Activated naive CD8-positive, alpha-beta T cell (primary cell): Measurements from ENCODE around the gene FAM180A.
"Not testable (repeated sequence)": the region's sequence is repeated elsewhere in the genome, so short reads cannot be mapped to it uniquely, and the experiment has no call there.

Experiments used
- H3K27ac Mint-ChIP-seq: one replicate; pipeline ENCODE4 v1.8.0; 2021; ENCODE audit warnings: mixed read lengths
- H3K27me3 Mint-ChIP-seq: one replicate; pipeline ENCODE4 v1.8.0; 2021; ENCODE audit warnings: mixed read lengths
- H3K36me3 Mint-ChIP-seq: one replicate; pipeline ENCODE4 v1.8.0; 2021; ENCODE audit warnings: mixed read lengths
- H3K4me1 Mint-ChIP-seq: one replicate; pipeline ENCODE4 v1.8.0; 2021; ENCODE audit warnings: low read depth, mixed read lengths
- H3K4me3 Mint-ChIP-seq: one replicate; pipeline ENCODE4 v1.8.0; 2021; ENCODE audit warnings: mild to moderate bottlenecking, mixed read lengths
- H3K9me3 Mint-ChIP-seq: one replicate; pipeline ENCODE4 v1.8.0; 2021; ENCODE audit warnings: low read depth, mixed read lengths

The FAM180A gene

DNA sequence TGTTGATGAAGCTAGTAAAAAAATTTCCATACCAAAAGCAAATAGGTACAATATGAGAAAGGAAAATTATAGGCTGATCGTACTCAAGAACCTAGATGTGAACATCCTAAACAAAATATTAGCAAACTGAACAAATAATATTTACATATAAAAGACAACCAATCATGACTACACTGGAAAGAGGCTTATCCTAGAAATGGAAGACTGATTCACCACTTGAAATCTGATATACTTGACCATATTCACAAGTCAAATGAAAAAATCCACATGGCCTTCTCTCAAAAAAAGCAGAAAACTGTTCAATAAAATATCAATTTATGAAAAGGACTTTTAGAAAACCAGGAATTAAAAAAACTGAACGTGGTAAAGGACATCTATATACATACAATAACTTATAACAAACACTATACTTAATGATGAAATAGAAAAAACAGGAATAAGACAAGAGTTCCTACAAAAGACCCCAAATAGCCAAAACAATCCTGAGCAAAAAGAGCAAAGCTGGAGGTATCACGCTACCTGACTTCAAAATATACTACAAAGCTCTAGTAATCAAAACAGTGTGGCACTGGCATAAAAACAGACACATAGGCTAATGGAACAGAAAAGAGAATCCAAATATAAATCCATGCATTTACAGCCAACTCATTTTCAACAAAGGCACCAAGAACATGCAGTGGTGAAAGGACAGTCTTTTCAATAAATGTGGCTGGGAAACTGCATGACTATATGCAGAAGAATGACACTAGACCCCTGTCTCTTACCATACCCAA is 29.2 kb upstream of the FAM180A start:
- H3K4me3 Mint-ChIP-seq: no peak overlapping the region
- H3K9me3 Mint-ChIP-seq: peaks cover 7% of the 10 kb centered on the region
- H3K4me1 Mint-ChIP-seq: no peaks in the 10 kb centered on the region

DNA sequence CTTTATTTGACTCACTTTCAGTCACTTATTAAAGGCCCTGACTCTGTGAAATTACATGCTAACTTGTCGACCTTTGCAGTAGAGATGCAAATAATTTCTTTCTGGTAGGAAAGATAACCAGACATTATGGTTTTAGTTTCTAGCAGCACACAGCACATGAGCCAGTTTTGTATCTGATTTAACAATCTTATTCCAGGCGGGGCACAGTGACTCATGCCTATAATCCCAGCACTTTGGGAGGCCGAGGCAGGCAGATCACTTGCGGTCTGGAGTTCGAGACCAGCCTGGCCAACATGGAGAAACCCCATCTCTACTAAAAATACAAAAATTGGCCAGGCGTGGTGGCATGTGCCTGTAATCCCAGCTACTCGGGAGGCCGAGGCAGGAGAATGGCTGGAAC is 27.3 kb upstream of the FAM180A start:
- H3K27ac Mint-ChIP-seq, H3K27me3 Mint-ChIP-seq: not testable (repeated sequence)

More for the DNA sequence above, 29.2 kb upstream of the FAM180A start:
- Mint-ChIP-seq H3K36me3 (no peaks in the 10 kb centered on the region), H3K27ac (no peak overlapping the region), H3K27me3 (peaks cover 3% of the 10 kb centered on the region)

DNA sequence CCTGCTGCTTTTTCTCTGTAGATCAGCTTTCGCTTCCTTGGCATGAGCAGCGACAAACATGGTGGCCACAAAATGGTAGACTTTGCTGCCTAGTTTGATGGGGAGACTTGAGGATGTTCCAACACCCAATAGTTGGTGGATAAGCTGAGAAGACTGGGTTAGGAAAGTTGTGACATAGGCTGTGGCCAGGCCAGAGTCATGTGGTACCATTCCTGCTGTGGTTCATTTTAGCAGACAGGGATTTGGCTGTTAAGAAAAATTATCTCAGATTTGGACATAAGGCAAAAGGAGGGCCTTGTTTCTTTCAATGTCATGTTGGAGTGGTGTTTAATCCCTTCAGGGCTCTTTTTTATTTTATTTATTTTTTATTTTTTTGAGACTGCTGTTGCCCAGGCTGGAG is 26.6 kb upstream of the FAM180A start:
- Mint-ChIP-seq H3K4me3 (no peak overlapping the region), H3K36me3 (no peaks in the 10 kb centered on the region), H3K27me3 (peaks cover 3% of the 10 kb centered on the region), H3K4me1 (no peaks in the 10 kb centered on the region), H3K9me3 (peaks cover 7% of the 10 kb centered on the region), H3K27ac (no peak overlapping the region)

More for the DNA sequence above, 27.3 kb upstream of the FAM180A start:
- not testable (repeated sequence) for H3K4me1 Mint-ChIP-seq, H3K9me3 Mint-ChIP-seq, H3K36me3 Mint-ChIP-seq, H3K4me3 Mint-ChIP-seq

DNA sequence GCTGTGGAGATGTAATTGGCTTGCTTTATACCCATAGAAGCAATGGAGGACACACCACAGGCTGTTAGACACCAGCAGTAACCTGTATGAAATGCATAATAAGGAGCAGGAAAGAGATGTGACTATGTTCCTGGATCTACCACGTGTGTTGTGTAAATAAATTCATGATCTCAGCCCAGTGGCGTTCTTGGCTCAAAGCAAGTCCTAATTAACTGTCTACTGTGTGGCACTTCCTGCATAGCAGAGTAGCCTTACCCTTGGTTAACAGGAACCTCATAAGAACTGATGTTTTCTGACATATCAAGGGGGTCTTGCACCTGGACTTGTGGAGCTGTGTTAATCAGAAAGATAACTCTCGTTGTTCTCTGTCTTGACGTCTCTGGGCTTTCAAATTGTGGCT is 25.7 kb upstream of the FAM180A start:
- Mint-ChIP-seq H3K27me3 (peaks cover 3% of the 10 kb centered on the region), H3K9me3 (peaks cover 7% of the 10 kb centered on the region), H3K36me3 (no peaks in the 10 kb centered on the region), H3K4me1 (no peaks in the 10 kb centered on the region), H3K27ac (no peak overlapping the region), H3K4me3 (no peak overlapping the region)

DNA sequence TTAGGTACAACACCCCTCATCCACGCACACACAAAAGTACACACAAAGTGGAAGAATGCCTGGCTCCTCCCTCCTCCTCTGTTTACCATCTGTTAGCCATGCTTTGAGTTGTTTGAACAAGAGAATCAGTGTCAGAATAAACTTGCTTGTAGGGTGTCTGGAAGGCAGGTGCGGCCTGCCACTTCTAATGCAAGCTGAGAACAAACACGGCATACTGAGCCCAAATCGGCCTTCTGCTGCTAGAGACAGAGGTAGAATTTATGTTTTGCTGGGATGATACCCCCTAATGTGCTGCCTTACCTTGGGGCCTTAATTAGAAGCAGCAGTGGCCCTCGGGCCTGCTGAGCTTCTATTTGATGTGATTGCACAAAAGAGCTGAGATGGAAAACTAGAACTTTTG is 24.9 kb upstream of the FAM180A start:
- Mint-ChIP-seq H3K36me3 (no peaks in the 10 kb centered on the region), H3K27ac (no peak overlapping the region), H3K4me3 (no peak overlapping the region), H3K4me1 (no peaks in the 10 kb centered on the region), H3K27me3 (peaks cover 3% of the 10 kb centered on the region), H3K9me3 (peaks cover 3% of the 10 kb centered on the region)

DNA sequence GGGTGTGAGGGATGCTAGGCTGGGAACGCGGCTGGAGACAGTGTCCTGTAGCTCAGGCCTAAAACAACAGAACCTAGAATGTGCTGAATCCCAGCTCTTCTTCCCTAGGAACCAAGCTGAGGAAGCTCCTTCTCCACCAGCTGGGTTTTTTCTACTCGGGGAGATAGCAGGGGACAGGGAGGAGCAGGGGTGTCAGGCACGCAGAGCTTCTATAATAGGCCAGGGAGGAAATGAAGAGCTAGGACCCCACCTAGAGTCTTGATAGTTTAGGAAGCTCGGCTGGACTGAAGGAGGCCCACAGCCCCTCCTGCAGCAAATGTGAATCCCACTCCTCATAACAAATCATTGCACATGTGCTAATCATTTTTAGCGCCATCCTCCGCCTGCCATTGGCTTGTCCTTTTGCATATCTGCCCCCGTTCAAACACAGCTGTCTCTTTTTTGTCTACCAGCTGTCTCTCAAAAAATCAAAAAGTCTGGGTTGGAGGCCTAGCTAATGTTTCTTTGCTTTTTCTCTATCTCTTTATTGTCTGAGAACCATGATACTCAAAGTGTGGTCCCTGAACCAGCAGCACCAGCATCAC is 24.1 kb upstream of the FAM180A start:
- no peaks in the 10 kb centered on the region for H3K36me3 Mint-ChIP-seq
- H3K4me3 Mint-ChIP-seq: no peak overlapping the region
- no peaks in the 10 kb centered on the region for H3K4me1 Mint-ChIP-seq
- peaks cover 2% of the 10 kb centered on the region for H3K27me3 Mint-ChIP-seq
- no peaks in the 10 kb centered on the region for H3K9me3 Mint-ChIP-seq
- H3K27ac Mint-ChIP-seq: no peak overlapping the region

DNA sequence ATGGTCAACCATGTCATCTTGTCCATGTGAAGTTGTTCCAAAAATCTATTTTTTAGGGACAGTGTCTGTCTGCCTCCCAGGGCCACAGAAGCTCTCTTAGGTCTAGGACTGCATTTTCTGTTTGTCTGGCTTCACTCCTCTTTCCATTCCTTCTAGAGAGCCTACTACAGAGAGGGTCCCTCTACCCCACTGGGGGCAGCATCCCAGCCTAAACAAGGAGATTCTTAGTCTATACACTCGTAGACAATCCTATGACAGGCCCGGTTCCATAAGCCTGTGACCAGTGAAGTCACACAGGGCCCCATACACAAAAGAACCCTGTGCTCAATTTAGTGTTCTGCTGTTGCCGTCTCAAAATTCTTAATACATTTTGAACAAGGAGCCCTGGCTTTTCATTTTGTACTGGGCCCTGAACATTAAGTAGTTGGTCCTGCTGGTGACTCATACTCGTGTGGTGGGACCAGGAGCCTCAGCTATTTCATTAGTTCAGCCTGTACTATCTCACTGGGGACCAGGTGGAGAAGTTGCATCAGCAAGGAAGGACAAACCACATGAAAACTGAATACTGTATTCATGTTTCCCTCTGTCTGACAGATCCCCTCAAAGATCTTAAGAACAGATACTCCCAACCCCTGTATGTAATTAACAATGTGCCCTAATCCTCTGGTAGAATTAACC is 23.5 kb upstream of the FAM180A start:
- H3K27ac Mint-ChIP-seq: no peak overlapping the region
- H3K27me3 Mint-ChIP-seq: peaks cover 4% of the 10 kb centered on the region

DNA sequence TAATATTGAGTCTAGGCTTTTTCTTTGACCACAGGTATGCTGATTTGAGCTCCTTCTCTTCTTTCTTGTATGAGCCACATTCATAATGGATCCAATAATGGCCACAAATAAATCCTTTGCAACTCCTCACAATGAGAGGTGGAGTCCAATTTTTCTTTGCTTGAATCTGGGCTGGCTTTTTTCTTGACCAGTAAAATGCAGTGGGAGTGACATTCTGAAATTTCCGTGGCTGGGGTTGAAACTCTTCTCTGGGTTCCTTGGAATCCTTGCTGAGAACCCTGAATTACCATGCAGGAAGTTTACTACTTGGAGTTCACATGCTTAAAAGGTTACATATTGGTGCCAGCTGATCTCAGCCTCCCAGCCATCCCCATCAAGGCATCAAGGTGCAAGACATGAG is 22.4 kb upstream of the FAM180A start:
- Mint-ChIP-seq H3K27ac (no peak overlapping the region), H3K36me3 (no peaks in the 10 kb centered on the region), H3K27me3 (peaks cover 5% of the 10 kb centered on the region), H3K9me3 (no peaks in the 10 kb centered on the region), H3K4me3 (no peak overlapping the region), H3K4me1 (no peaks in the 10 kb centered on the region)

More for the DNA sequence above, 23.5 kb upstream of the FAM180A start:
- Mint-ChIP-seq H3K4me3 (no peak overlapping the region), H3K36me3 (no peaks in the 10 kb centered on the region), H3K9me3 (no peaks in the 10 kb centered on the region), H3K4me1 (no peaks in the 10 kb centered on the region)

DNA sequence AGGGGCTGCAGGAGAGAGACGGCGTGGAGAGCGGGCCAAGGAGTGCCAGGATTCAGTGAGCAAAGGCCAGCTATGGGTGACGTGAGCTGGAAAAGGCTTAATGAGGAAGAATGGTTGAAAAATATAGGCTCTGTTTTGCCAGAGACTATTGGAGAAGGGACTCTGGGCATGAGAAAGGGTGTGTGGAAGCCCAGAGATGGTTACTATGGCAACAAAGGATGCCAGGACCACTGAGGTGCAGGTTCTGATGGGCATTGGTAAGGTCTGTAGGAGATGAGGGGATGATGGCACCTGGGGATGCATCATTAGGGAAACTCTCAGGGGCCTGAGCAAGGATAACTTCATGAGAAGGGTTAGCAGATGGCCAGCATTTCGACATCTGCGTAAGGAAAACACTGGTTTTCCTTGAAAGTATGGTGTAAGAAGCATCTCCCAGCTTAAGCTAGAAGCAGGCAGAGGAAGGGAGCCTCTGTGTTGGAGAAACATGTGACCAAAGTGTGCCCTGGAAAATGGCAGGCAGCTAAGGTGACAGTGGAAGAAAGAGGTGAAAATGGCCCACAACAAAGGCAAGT is 21.6 kb upstream of the FAM180A start:
- H3K27me3 Mint-ChIP-seq: peaks cover 5% of the 10 kb centered on the region
- no peaks in the 10 kb centered on the region for H3K4me1 Mint-ChIP-seq
- H3K36me3 Mint-ChIP-seq: no peaks in the 10 kb centered on the region
- no peak overlapping the region for H3K4me3 Mint-ChIP-seq
- no peaks in the 10 kb centered on the region for H3K9me3 Mint-ChIP-seq
- no peak overlapping the region for H3K27ac Mint-ChIP-seq

DNA sequence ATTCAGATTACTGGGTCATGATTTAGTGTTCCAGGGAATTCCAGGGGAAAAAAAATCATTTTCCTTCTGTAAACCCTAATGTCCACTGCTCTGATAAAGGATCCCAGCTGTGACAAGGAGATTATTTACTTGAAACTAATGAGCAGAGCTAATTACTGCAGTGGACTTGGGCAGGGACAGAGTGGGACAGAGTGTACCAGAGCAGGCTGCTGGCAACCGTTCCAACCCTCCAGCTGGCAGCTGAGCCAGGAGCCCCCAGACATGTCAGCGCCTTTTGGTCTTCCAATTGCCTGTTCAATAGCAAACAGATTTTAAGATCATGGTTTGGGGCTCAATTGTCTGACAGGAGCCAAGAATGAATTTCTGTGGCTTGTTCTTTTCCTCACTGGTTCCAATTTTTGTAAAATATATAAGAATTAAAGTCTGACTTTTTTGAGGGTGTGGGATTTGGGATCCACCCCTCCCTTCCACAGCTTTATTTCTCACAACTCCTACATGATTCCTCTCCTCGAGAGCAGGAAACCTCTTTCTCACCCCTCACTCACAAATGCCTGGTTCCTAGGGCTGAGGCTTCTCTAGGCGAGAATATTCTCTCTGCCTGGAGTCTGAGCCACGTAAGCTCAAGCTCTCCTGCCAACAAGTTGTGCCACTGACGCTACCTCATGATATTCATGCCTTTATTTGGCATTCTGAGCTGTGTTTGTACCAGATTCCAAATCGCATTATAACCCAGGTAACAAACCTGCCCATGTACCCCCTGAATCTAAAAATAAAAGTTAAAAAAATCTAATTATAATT is 20.6 kb upstream of the FAM180A start:
- peaks cover 5% of the 10 kb centered on the region for H3K27me3 Mint-ChIP-seq
- no peaks in the 10 kb centered on the region for H3K9me3 Mint-ChIP-seq
- H3K4me3 Mint-ChIP-seq: no peak overlapping the region
- no peaks in the 10 kb centered on the region for H3K36me3 Mint-ChIP-seq
- no peak overlapping the region for H3K27ac Mint-ChIP-seq
- no peaks in the 10 kb centered on the region for H3K4me1 Mint-ChIP-seq

DNA sequence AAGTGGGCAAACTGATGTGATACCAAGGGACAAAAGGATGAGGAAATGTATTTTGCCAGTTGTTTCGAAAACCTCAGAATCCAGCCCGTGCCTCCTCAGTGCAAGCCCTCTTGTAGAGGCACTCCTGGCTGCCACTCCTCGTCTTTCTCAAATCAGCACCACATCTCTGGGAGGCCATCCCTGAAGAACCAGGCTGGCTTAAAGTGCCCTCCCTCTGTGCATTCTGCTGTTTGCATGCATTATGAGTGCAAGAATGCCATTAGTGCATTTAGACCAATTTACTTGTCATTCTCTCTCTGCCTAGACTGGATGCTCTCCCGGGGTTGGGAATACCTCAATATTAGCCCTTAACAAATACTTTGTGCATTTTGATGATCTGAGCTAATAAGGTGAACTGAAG is 19.9 kb upstream of the FAM180A start:
- Mint-ChIP-seq H3K27me3 (peaks cover 10% of the 10 kb centered on the region), H3K27ac (no peak overlapping the region), H3K9me3 (no peaks in the 10 kb centered on the region), H3K36me3 (no peaks in the 10 kb centered on the region), H3K4me3 (no peak overlapping the region), H3K4me1 (no peaks in the 10 kb centered on the region)

DNA sequence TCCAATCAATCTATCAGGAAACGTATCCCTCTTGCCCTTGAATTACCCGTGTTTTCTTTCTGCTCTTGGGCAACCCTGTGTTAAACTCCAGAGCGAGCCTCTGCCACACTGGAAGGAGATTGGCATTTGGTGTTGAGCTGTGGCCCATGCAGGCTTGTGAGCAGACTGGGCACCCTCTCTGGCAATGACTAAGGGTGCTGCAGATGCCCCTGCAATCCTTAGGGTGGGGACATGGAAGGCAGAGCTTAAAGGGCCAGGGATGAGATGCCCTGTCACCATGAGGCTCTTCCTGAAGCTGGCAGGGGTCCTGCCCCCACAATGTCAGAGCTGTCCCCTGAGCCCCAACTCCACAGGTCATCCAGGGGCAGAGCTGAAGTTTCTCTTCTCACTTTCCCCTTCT is 19.5 kb upstream of the FAM180A start:
- Mint-ChIP-seq H3K9me3 (no peaks in the 10 kb centered on the region), H3K36me3 (no peaks in the 10 kb centered on the region), H3K4me1 (no peaks in the 10 kb centered on the region), H3K27me3 (peaks cover 11% of the 10 kb centered on the region), H3K4me3 (no peak overlapping the region), H3K27ac (no peak overlapping the region)

DNA sequence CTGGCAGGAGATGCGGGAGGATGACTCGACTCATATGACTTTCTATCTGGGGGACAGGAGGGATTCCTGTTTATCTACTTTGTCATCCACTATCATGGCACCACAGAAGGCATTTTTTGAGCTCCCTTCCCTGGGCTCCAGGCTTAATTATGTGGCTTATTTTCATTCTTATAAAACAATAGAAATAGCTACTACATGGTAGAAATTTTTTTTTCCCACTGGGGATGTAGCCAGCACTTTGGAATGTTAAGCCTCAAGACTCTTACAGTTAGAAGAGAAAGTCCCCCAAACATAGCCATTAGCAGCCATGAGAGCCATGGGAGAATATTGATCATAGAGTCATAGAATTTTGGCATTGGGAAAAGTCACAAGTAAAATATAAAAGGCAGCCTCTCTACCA is 14.6 kb upstream of the FAM180A start:
- Mint-ChIP-seq H3K36me3 (no peaks in the 10 kb centered on the region), H3K9me3 (no peaks in the 10 kb centered on the region), H3K27me3 (peaks cover 14% of the 10 kb centered on the region), H3K27ac (no peak overlapping the region), H3K4me3 (no peak overlapping the region), H3K4me1 (no peaks in the 10 kb centered on the region)

DNA sequence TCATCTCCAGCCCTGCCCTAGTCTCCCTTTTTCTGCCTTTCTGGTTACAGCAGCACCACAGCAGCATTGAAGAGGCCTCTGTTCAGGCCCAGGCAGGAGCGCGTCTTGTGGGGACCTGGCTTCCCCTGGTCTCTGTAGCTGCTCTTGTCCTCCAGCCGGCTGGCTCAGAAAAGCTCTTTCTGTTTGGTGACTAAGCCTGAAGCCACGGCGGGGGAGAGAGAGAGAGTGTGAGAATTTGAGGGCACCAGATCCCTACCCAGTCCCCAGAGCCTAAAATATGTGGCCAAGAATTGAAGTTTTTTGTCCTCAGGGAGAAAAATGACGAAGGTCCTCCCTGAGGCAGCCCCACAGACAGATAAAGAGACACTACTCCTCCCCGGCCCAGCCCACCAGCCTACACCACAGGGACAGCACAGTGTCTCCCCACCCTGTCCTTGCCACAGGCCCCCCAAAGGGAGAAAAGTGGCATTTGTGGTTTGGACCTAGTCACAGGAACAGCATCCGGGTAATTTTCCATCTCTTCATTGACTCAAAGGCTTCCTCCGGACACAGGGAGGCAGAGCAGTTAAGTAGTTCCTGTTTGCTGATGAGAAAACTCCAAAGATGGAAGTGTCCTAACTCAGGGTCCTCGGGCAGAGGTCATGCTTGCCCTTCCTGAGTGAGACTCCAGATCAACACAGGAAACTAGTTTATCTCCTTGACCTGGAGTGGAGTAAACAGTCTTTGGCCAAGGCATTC is 13.3 kb upstream of the FAM180A start:
- peaks cover 13% of the 10 kb centered on the region for H3K27me3 Mint-ChIP-seq
- no peak overlapping the region for H3K4me3 Mint-ChIP-seq
- no peaks in the 10 kb centered on the region for H3K36me3 Mint-ChIP-seq
- no peaks in the 10 kb centered on the region for H3K9me3 Mint-ChIP-seq
- H3K27ac Mint-ChIP-seq: no peak overlapping the region
- H3K4me1 Mint-ChIP-seq: no peaks in the 10 kb centered on the region
